K562 (cell line): Measurements from ENCODE around the gene RNF187. TPM values are rescaled to one million over a fixed set of nuclear protein-coding genes. Genes with fewer than 3 reads are reported as not detected.

Experiments
- BRD9 ChIP-seq: fragments of 450-650 bp; IDR thresholded peaks from 2 replicates; pipeline ENCODE4 v1.6.1; 2018; ENCODE audit warnings: low read depth; ENCODE audit not compliant: partially characterized antibody
- CGGBP1 ChIP-seq: fragments of 250-450 bp; sonication (Bioruptor Pico); IDR thresholded peaks from 2 replicates; pipeline ENCODE4 v1.9.0; 2021; ENCODE audit warnings: mild to moderate bottlenecking
- GATAD2A ChIP-seq: fragments of 450-650 bp; IDR thresholded peaks from 2 replicates; pipeline ENCODE4 v1.6.1; 2017
- ILF3 ChIP-seq: fragments of 450-650 bp; IDR thresholded peaks from 2 replicates; pipeline ENCODE4 v1.6.1; 2018; ENCODE audit warnings: antibody characterized with exemption, mild to moderate bottlenecking, moderate library complexity, borderline replicate concordance
- JUNB ChIP-seq: fragments of 450-650 bp; formaldehyde crosslinking; conservative IDR thresholded peaks from 2 replicates; pipeline ENCODE4 v1.4.0; 2020; ENCODE audit warnings: mild to moderate bottlenecking
- KDM1A ChIP-seq, 2 experiments: fragments of 450-650 bp; IDR thresholded peaks; 2 replicates each; pipeline ENCODE4 v1.6.1; 2016; ENCODE audit warnings: mild to moderate bottlenecking in 2 of 2
- KLF16 ChIP-seq: IDR thresholded peaks from 2 replicates; pipeline ENCODE4 v1.6.1; 2016; ENCODE audit warnings: antibody characterized with exemption
- MAFF ChIP-seq: IDR thresholded peaks from 2 replicates; pipeline ENCODE4 v1.6.1; 2012; ENCODE audit warnings: low read length, improper control_type of control experiment
- MAFK ChIP-seq: IDR thresholded peaks from 2 replicates; pipeline ENCODE4 v1.6.1; 2011; ENCODE audit warnings: low read length, improper control_type of control experiment
- MLX ChIP-seq, 2 experiments: fragments of 450-650 bp in 1 of 2; sonication (generic) in 1 of 2; formaldehyde crosslinking; conservative IDR thresholded peaks; 2 replicates each; pipeline versions ENCODE4 v1.4.0 to v1.8.1; 2020 to 2022; ENCODE audit warnings: mild to moderate bottlenecking in 1 of 2, missing genetic modification reagents in 1 of 2
- SRSF3 ChIP-seq: fragments of 200-400 bp; formaldehyde crosslinking; IDR thresholded peaks from 2 replicates; pipeline ENCODE4 v1.6.1; 2016; ENCODE audit warnings: mild to moderate bottlenecking, low read length, moderate library complexity; ENCODE audit not compliant: insufficient read depth
- ZBTB40 ChIP-seq, 2 experiments: fragments of 450-650 bp in 1 of 2; sonication (generic) in 1 of 2; formaldehyde crosslinking in 1 of 2; IDR thresholded peaks; 2 replicates each; pipeline versions ENCODE4 v1.7.1 to v1.9.0; 2016 to 2022; ENCODE audit warnings: inconsistent platforms in 1 of 2, mild to moderate bottlenecking in 1 of 2, missing genetic modification reagents in 1 of 2
- ZFP30 ChIP-seq: fragments of 250-450 bp; sonication (Bioruptor Pico); IDR thresholded peaks from 2 replicates; pipeline ENCODE4 v1.8.0; 2022; ENCODE audit warnings: moderate library complexity, mild to moderate bottlenecking, inconsistent platforms, borderline replicate concordance
- ZNF23 ChIP-seq: fragments of 250-450 bp; sonication (Bioruptor Pico); IDR thresholded peaks from 2 replicates; pipeline ENCODE4 v1.4.0; 2020; ENCODE audit warnings: mild to moderate bottlenecking
- ZNF561 ChIP-seq: fragments of 450-650 bp; formaldehyde crosslinking; conservative IDR thresholded peaks from 2 replicates; pipeline ENCODE4 v1.4.0; 2020; ENCODE audit warnings: mild to moderate bottlenecking, moderate library complexity
- ZNF77 ChIP-seq: fragments of 250-450 bp; sonication (Bioruptor Pico); IDR thresholded peaks from 2 replicates; pipeline ENCODE4 v1.5.0; 2020
- polyA plus RNA-seq, 8 experiments: library from polyadenylated mRNA; depleted of rRNA in 4 of 8; stranded (reverse) in 5 of 8; unstranded in 3 of 8; fragments of >200 nt; fragmentation: Nextera tagmentation in 2 of 8; fragmentation: Illumina TruSeq in 1 of 8; extraction: Ambion mirVana in 2 of 8; extraction: Trizol in 1 of 8; gene quantifications; 2 replicates each; pipeline versions ENCODE4 v1.2.1 to v1.2.3, GENCODE V29; 2011 to 2014; ENCODE audit warnings: inconsistent platforms in 1 of 8, missing spikeins in 1 of 8
- total RNA-seq, 7 experiments: library from RNA; depleted of rRNA in 6 of 7; stranded (reverse); fragments of >200 nt in 6 of 7; fragmentation: Illumina TruSeq in 2 of 7; extraction: Trizol in 2 of 7; gene quantifications; 2 replicates each; pipeline versions ENCODE4 v1.2.1 to v1.2.3, GENCODE V29; 2011 to 2021; ENCODE audit warnings: low replicate concordance in 1 of 7

The RNF187 gene
- total and polyA plus RNA-seq, 9 of the 15 experiments (the other 6 are each of a cell fraction or from before 2014, with no cell fraction given): 2.3 to 119 (median 41.9) TPM

- TF ChIP-seq ZBTB40 (IDR thresholded peaks at IDR 0.05) (peak; percentile 28; the same call in 1 of the 2 replicates), ZBTB40 (CRISPR knock-in tag; IDR thresholded peaks at IDR 0.05) (no peak), MAFF (no peak), GATAD2A (no peak), ZNF77 (CRISPR knock-in tag) (no peak), ZNF23 (CRISPR knock-in tag) (no peak), CGGBP1 (CRISPR knock-in tag) (no peak), ZFP30 (CRISPR knock-in tag) (no peak), JUNB (0 out of 2 replicates have a peak, but pooled peaks have one; percentile 26), KDM1A (IDR thresholded peaks at IDR 0.05) (peak in 1 of 2 experiments; percentile 71; a peak in 3 of 4 replicates), MAFK (no peak), MLX (CRISPR knock-in tag; conservative IDR thresholded peaks at IDR 0.05) (no peak), KLF16 (0 out of 2 replicates have a peak, but pooled peaks have one; percentile 3), ZNF561 (no peak), BRD9 (no peak), SRSF3 (no peak), ILF3 (no peak)
Measured at GRCh38 chr1:228459091-228459993, 27.8 kb upstream of the RNF187 start (continued).
